Stimulated activated CD4-positive, alpha-beta T cell treated with anti-CD3 and anti-CD28 coated beads, Interleukin-12 subunit alpha, Interleukin-12 subunit beta, amount 100 ng/mL, for 24 hours (primary cell): Measurements from ENCODE around the gene SLC23A3.
"Not testable (repeated sequence)": the region's sequence is repeated elsewhere in the genome, so short reads cannot be mapped to it uniquely, and the experiment has no call there.

ENCODE experiments used
- DNase-seq, 2 experiments: peaks; one replicate each; pipeline ENCODE4 v3.0.0-alpha.2; 2020; ENCODE audit warnings: low read depth in 2 of 2

Gene SLC23A3

GRCh38 chr2:219205165-219205538, 35.3 kb upstream of the SLC23A3 start:
- DNase-seq = no peak

DNA sequence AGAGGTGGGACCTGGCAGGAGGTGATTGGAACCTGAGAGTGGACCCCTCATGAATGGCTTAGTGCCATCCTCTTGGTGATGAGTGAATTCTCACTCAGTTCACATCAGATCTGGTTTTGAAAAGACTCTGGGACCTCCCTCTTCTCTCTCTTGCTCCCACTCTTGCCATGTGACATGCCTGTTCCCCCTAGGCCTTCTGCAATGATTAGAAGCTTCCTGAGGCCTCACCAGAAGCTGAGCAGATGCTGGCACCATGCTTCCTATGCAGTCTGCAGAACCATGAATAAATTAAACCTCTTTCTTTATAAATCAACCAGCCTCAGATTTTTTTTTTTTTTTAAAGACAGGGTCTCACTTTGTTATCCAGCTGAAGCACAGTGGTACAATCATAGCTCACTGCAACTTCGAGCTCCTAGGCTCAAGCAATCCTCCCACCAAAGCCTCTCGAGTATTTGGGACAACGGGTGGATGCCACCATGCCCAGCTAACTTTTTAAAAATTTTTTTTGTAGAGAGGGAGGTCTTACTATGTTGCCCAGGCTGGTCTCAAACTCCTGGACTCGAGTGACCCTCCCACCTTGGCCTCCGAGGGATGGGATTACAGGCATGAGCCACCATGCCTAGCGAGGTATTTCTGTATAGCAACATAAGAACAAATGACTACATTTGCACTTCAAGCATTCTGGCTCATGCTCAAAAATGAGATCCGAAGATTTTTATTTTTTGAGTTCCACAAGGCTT, 34.8 kb upstream of the SLC23A3 start:
- DNase-seq = no peak

GRCh38 chr2:219201331-219201730, 31.5 kb upstream of the SLC23A3 start:
- DNase-seq = not testable (repeated sequence)

DNA sequence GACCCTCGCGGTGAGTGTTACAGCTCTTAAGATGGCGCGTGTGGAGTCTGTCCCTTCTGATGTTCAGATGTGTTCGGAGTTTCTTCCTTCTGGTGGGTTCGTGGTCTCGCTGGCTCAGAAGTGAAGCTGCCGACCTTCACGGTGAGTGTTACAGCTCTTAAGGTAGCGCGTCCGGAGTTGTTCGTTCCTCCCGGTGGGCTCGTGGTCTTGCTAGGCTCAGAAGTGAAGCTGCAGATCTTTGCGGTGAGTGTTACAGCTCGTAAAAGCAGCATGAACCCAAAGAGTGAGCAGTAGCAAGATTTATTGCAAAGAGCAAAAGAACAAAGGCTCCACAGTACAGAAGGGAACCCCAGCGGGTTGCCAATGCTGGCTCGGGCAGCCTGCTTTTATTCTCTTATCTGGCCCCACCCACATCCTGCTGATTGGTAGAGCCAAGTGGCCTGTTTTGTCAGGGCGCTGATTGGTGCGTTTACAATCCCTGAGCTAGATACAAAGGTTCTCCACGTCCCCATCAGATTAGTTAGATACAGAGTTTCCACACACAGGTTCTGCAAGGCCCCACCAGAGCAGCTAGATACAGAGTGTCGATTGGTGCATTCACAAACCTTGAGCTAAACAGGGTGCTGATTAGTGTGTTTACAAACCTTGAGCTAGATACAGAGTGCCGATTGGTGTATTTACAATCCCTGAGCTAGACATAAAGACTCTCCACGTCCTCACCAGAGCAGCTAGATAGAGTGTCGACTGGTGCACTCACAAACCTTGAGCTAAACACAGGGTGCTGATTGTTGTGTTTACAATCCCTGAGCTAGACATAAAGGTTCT, 30.9 kb upstream of the SLC23A3 start:
- DNase-seq = not testable (repeated sequence)

- DNase-seq = no peak
These were observed 29.8 kb upstream of the SLC23A3 start for GRCh38 chr2:219199470-219200211.

GRCh38 chr2:219198974-219199373, 29.1 kb upstream of the SLC23A3 start:
- DNase-seq = no peak

DNA sequence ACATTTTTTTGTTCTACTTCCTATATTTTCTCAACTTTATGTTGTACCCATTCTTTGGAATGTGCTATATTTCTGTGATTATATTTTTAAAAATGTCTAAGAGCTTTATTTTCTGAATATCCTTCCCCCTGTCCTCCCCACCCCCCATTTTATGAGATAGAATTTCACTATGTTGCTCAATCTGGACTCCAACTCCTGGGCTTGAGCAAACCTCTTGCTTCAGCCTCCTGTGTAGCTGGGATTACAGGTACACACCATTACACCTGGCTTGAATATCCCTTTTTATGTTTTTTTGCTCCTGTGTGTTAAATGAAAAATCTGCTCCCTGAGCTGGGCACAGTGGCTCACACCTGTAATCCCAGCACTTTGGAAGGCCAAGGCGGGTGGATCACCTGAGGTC, 27.6 kb upstream of the SLC23A3 start:
- no peak for DNase-seq

DNA sequence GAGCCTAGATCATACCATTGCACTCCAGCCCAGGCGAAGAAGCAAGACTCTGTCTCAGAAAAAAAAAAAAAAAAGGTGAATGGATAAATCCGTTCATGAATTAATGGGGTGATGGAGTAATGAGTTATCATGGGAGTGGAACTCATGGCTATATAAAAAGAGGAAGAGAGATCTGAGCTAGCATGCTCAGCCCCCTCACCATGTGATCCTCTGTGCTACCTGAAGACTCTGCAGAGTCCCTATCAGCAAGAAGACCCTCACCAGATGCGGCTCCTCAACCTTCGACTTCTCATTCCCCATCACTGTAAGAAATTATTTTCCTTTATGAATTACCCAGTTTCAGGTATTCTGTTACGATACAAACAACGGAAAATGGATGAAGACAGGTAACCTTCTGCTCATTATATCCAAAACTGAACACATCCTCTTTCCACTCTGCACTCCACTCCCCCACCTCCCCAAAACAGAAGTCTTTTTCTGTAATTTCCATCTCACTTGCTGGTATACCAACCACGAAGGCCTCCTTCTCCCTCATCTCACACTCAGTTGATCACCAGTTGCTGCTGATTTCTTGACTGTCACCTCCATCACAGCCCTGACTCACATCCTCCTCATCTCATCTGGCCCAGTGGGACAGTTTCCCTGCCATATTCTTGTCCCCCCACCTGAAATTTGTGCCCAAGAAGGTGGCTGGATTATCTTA, 17.1 kb upstream of the SLC23A3 start:
- no peak for DNase-seq

- no peak for DNase-seq
These were observed 14.3 kb upstream of the SLC23A3 start for GRCh38 chr2:219184121-219184520.

GRCh38 chr2:219183151-219183772, 13.4 kb upstream of the SLC23A3 start:
- DNase-seq = no peak

- DNase-seq = no peak
These were observed 12.7 kb upstream of the SLC23A3 start for GRCh38 chr2:219182331-219183150.

- no peak for DNase-seq
These were observed 11.7 kb upstream of the SLC23A3 start for GRCh38 chr2:219181531-219181930.

DNA sequence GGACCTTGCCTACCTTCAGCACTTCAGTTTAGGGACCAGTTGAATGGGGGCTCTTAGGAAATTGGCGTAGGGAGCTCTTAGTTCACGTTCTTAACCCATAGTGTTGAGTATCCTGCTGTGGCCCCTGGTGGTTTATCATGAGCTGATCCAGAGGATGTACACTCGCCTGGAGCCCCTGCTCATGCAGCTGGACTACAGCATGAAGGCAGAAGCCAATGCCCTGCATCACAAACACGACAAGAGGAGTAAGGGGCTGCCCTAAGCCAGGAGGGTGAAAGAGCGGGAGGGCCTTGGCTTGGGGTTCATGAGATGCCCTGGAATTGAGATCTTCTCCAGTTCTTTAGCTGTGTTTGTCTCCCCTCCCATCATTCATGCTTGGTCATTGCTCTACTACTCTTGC, 11.1 kb upstream of the SLC23A3 start:
- no peak for DNase-seq

DNA sequence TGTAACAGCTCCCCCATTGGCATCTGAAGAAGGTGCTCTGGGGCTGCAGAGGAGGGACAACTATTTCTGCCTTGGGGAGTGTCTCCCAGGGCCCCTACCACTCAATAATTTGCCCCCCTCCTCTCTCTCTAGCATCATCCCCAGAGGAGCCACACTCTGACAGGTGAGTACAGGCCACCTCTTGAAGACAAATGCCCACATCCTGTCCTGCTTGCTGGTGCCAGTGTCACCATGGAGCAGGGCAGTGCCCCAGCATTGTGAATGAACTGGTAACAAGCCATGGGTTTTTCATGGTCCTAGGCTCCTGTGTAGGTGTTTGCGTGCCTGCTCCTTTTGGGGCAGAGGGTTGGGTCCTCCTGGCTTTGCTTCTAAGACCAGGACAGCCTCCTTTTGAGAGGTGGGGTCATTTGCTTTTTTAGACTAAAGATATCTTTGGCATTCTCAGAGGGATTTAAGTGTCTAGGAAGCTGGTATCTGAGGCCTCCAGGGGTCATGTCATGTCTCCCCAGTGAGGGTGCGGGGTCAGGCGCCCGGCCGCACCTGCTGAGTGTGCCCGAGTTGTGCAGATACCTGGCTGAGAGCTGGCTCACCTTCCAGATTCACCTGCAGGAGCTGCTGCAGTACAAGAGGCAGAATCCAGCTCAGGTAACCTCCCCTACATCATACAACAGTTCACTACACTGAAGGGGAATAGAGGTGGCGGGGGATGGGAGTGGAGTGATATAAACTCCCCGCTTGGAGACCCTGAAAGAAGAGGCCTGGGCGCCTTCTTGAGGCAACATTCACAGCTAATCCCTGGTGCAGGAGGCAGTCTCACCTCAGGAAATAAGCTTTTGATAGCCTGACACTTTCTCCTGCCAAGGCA, 10.0 kb upstream of the SLC23A3 start:
- no peak for DNase-seq

DNA sequence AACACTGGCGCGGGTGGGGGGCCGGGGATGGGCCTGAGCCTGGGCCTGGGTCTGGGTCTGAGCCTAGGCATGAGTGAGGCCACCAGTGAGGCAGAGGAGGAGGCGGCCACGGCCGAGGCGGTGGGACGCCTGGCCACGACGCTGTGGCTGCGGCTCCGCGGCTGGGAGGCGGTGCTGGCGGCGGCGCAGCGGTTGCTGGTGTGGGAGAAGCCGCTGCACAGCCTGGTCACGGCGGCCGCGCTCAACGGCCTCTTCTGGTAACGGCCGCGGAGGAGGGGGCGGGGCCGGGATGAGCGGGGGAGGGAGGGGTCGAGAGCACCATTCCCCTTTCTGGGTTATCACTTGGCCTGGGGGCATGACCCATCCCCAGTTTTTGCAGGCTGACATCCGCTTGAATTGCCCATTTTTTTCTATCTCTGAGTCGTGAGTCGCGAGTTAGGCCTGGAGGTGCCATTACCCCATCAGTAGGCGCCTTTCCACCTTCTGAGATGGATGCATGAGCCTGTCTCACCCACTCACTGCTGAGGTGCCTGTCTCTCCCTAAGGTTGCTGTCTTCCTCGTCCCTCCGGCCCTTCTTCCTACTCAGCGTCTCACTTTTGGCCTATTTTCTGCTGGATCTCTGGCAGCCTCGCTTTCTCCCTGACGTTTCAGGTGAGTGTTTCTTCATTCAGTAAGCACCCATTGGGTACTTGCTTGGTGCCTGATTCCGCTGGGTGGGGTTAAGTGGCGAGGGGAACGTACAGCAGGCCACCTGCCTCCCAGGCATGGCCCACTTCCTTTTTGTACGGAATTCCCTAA, 8.7 kb upstream of the SLC23A3 start:
- peak in 1 of 2 experiments; percentile 30 for DNase-seq

DNA sequence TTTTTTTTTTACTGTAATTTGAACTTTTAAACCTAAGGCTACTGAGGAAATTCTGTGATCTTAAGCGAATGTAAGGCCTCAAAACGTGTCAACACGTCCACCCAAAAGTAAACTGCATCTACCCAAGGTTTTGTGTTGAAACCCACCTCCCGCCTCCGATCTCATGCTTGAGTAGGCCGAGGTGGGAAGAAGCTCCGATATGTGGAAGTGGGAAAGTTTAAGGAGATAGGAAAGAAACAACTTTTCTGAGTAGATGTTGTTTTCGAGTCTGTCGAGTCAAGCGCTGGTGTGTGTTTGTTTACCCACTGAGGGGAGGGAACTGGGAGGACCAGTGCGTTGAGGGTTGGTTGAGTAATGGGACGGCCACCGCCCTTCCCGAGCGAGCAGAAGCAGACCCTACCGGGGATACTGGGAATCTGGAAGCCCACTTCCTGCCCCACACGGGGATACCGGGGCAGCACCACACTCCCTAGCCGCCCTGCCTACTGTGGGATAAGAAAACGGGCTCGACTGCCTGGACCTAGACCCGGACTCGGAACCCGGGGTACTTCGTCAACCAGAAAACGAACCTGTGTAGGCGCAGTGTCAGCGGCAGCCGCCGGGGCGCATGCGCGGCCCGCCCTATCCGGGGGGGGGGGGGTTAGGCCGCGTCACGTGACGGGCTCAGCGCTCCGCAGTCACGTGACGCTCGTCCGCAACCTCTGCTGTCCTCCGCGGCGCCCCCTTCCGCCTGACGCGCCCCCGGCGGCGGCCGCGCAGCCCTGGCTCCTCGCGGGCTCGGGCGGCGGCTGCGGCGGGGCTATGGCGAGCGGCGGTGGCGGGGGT, 7.9 kb upstream of the SLC23A3 start, which contains the start of gene RETREG2:
Gene RETREG2, plus strand, starts transcription at position 724 of the 825 bp plus-strand sequence. Its CDS starts 78 bp downstream, at position 802.
- DNase-seq = peak; percentile 62 to 63

DNA sequence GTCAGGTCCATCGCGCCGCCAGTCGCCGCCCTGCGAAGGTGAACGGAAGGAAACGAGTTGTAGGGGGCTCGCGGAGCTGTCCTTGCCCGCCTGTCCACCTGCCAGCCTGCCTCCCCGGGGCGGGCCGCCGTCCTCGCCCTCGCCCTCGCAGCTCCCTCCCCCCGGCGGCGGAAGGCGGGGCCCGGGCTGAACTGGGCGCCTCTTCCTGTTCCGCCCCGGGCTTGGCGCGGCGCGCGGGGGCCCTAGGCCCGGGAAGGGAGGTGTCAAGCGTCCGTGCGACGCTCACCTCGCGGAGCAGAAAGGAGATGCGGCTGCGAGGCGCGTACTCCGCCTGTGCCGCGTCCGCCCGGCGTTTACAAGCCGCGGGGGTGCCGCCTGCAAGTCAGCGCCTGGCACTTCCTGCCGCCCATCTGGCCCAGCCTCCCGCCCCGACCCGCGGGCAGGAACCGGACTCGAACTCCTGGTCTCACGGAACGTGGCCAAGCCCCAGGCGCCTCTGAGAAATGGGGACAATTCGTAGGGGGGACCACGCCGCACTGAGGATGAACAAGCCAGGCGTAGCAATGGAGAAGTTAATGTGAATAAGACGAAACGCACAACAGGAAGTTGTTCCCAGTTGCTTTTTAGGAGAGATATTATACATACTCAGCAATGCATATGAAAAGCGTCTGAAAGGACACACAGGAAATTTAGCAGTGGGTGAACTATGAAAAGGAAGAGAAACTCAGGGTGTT, 7.2 kb upstream of the SLC23A3 start, which contains the start of gene CNPPD1:
Gene CNPPD1, minus strand, starts transcription at position 108 of the 734 bp plus-strand sequence. Its CDS starts 97 bp downstream, at position 11.
- DNase-seq = peak; percentile 71 to 79
